WTC11 (cell line): Measurements from ENCODE around the gene ATP8B4. TPM values are rescaled to one million over a fixed set of nuclear protein-coding genes. Genes with fewer than 3 reads are reported as not detected.

ENCODE experiments used
- ATAC-seq: fragments of 200-7000 bp; cut with Tn5 transposase; 2 replicates; pipeline ENCODE4 v1.10.0; 2021; ENCODE audit warnings: mild to moderate bottlenecking, moderate library complexity
- CTCF ChIA-PET: fragments of 300-600 bp; sonication (Branson Sonifier 250); formaldehyde crosslinking; loops from one replicate; lab custom pipeline; 2021; ENCODE audit warnings: antibody characterized with exemption; lab: Charles Lee
- POLR2A ChIA-PET: fragments of 350-600 bp; sonication (Branson Sonifier 250); formaldehyde crosslinking; loops from one replicate; lab custom pipeline; 2021; ENCODE audit warnings: antibody characterized with exemption; lab: Charles Lee
- DNase-seq: peaks from one replicate; pipeline ENCODE4 v3.0.0; 2021; ENCODE audit warnings: low spot score
- H3K27ac Mint-ChIP-seq: 2 replicates; pipeline ENCODE4 v1.8.0; 2021; ENCODE audit warnings: mixed read lengths
- H3K27me3 Mint-ChIP-seq: 2 replicates; pipeline ENCODE4 v1.8.0; 2021; ENCODE audit warnings: low read depth, mild to moderate bottlenecking, moderate library complexity, mixed read lengths
- H3K36me3 Mint-ChIP-seq: 2 replicates; pipeline ENCODE4 v1.8.0; 2021; ENCODE audit warnings: mixed read lengths
- H3K4me1 Mint-ChIP-seq: 2 replicates; pipeline ENCODE4 v1.8.0; 2022; ENCODE audit warnings: mixed read lengths
- H3K4me3 Mint-ChIP-seq: 2 replicates; pipeline ENCODE4 v1.8.0; 2021; ENCODE audit warnings: mild to moderate bottlenecking, moderate library complexity, mixed read lengths
- H3K9me3 Mint-ChIP-seq: 2 replicates; pipeline ENCODE4 v1.8.0; 2021; ENCODE audit warnings: mixed read lengths
- EMX1 ChIP-seq: fragments of 250-450 bp; sonication (Bioruptor Pico); IDR thresholded peaks from 2 replicates; pipeline ENCODE4 v1.8.0; 2021; ENCODE audit warnings: mild to moderate bottlenecking
- FOXP1 ChIP-seq: sonication (generic); formaldehyde crosslinking; IDR thresholded peaks from 2 replicates; pipeline ENCODE4 v1.8.0; 2022; ENCODE audit warnings: missing genetic modification reagents, mild to moderate bottlenecking, moderate library complexity, borderline replicate concordance
- FOXP4 ChIP-seq: sonication (generic); formaldehyde crosslinking; IDR thresholded peaks from 2 replicates; pipeline ENCODE4 v1.8.0; 2022; ENCODE audit warnings: mild to moderate bottlenecking, missing genetic modification reagents
- IRF2 ChIP-seq: sonication (generic); formaldehyde crosslinking; IDR thresholded peaks from 2 replicates; pipeline ENCODE4 v1.8.0; 2022; ENCODE audit warnings: low read depth, missing genetic modification reagents, borderline replicate concordance
- MLX ChIP-seq: sonication (generic); formaldehyde crosslinking; IDR thresholded peaks from 2 replicates; pipeline ENCODE4 v1.8.1; 2023; ENCODE audit warnings: mild to moderate bottlenecking, missing genetic modification reagents, moderate library complexity
- MXD4 ChIP-seq: fragments of 250-450 bp; sonication (Bioruptor Pico); IDR thresholded peaks from 2 replicates; pipeline ENCODE4 v1.8.0; 2021; ENCODE audit warnings: mild to moderate bottlenecking, moderate library complexity, borderline replicate concordance
- NFYB ChIP-seq: sonication (generic); formaldehyde crosslinking; conservative IDR thresholded peaks from 2 replicates; pipeline ENCODE4 v1.8.0; 2022; ENCODE audit warnings: low read depth, missing genetic modification reagents
- NR1H2 ChIP-seq: sonication (generic); formaldehyde crosslinking; IDR thresholded peaks from 2 replicates; pipeline ENCODE4 v1.9.0; 2021; ENCODE audit warnings: mild to moderate bottlenecking, moderate library complexity, missing genetic modification reagents
- OVOL2 ChIP-seq: fragments of 250-450 bp; sonication (Bioruptor Pico); IDR thresholded peaks from 2 replicates; pipeline ENCODE4 v1.9.0; 2021; ENCODE audit warnings: mild to moderate bottlenecking, borderline replicate concordance
- RELA ChIP-seq: sonication (generic); formaldehyde crosslinking; IDR thresholded peaks from 2 replicates; pipeline ENCODE4 v1.8.1; 2022; ENCODE audit warnings: missing genetic modification reagents, mild to moderate bottlenecking, borderline replicate concordance
- SOX15 ChIP-seq: fragments of 250-450 bp; sonication (Bioruptor Pico); IDR thresholded peaks from 2 replicates; pipeline ENCODE4 v1.9.0; 2021; ENCODE audit warnings: mild to moderate bottlenecking
- STAT6 ChIP-seq: sonication (generic); formaldehyde crosslinking; conservative IDR thresholded peaks from 2 replicates; pipeline ENCODE4 v1.8.1; 2023; ENCODE audit warnings: mild to moderate bottlenecking, low read depth, missing genetic modification reagents, moderate library complexity
- TCF7 ChIP-seq: sonication (generic); formaldehyde crosslinking; IDR thresholded peaks from 2 replicates; pipeline ENCODE4 v1.8.0; 2022; ENCODE audit warnings: mild to moderate bottlenecking, low read depth, missing genetic modification reagents, moderate library complexity
- ZBTB21 ChIP-seq: sonication (generic); formaldehyde crosslinking; IDR thresholded peaks from 2 replicates; pipeline ENCODE4 v1.8.1; 2023; ENCODE audit warnings: mild to moderate bottlenecking, missing genetic modification reagents, borderline replicate concordance
- ZBTB43 ChIP-seq: sonication (generic); formaldehyde crosslinking; IDR thresholded peaks from 2 replicates; pipeline ENCODE4 v1.8.1; 2023; ENCODE audit warnings: mild to moderate bottlenecking, missing genetic modification reagents
- ZNF263 ChIP-seq: sonication (generic); formaldehyde crosslinking; IDR thresholded peaks from 2 replicates; pipeline ENCODE4 v1.8.1; 2022; ENCODE audit warnings: low read depth, mild to moderate bottlenecking, moderate library complexity, missing genetic modification reagents
- ZNF416 ChIP-seq: fragments of 250-450 bp; sonication (Bioruptor Pico); IDR thresholded peaks from 2 replicates; pipeline ENCODE4 v1.9.0; 2021; ENCODE audit warnings: mild to moderate bottlenecking, inconsistent platforms
- ZNF425 ChIP-seq: fragments of 250-450 bp; sonication (Bioruptor Pico); conservative IDR thresholded peaks from 2 replicates; pipeline ENCODE4 v1.9.0; 2021; ENCODE audit warnings: mild to moderate bottlenecking
- total RNA-seq: library from RNA; stranded (reverse); gene quantifications from 3 replicates; pipeline ENCODE4 v1.2.3, GENCODE V29; 2021
- TF ChIP-seq, protein P1 (sequence below): sonication (generic); formaldehyde crosslinking; IDR thresholded peaks from 2 replicates; pipeline ENCODE4 v1.8.1; 2023; ENCODE audit warnings: mild to moderate bottlenecking, missing genetic modification reagents, borderline replicate concordance
- TF ChIP-seq, protein P2 (sequence below): sonication (generic); formaldehyde crosslinking; IDR thresholded peaks from 2 replicates; pipeline ENCODE4 v1.8.1; 2022; ENCODE audit warnings: mild to moderate bottlenecking, missing genetic modification reagents, moderate library complexity, borderline replicate concordance

Gene ATP8B4
- total RNA-seq, 1 experiment from 2014 or later: 0.37 TPM

- ATAC-seq (no peak), DNase-seq (no peak)
- peaks cover 16% of the 10 kb centered on the region for H3K9me3 Mint-ChIP-seq
- TF ChIP-seq FOXP1 (no peak), ZNF425 (CRISPR knock-in tag) (no peak), MLX (CRISPR knock-in tag) (no peak), RELA (CRISPR knock-in tag) (no peak)
- no peaks in the 10 kb centered on the region for H3K4me1 Mint-ChIP-seq
- H3K4me3 Mint-ChIP-seq: no peak overlapping the region
- no peaks in the 10 kb centered on the region for H3K27me3 Mint-ChIP-seq
- peaks cover 15% of the 10 kb centered on the region for H3K36me3 Mint-ChIP-seq
- CTCF ChIA-PET: no interaction called here
- POLR2A ChIA-PET: no interaction called here
- no peak overlapping the region for H3K27ac Mint-ChIP-seq
Measured at GRCh38 chr15:50046867-50047266, 72.2 kb downstream of the ATP8B4 start.

- H3K36me3 Mint-ChIP-seq: peaks cover 18% of the 10 kb centered on the region
- CTCF ChIA-PET: no interaction called here
- no peak overlapping the region for H3K27ac Mint-ChIP-seq
Measured at GRCh38 chr15:50046159-50046558, 72.9 kb downstream of the ATP8B4 start.

More at GRCh38 chr15:50046159-50046558, 72.9 kb downstream of the ATP8B4 start:
- no peaks in the 10 kb centered on the region for H3K4me1 Mint-ChIP-seq
- no peak for ATAC-seq
- POLR2A ChIA-PET: interaction anchor here (0.6 kb wide), 1 partner anchor 165 kb away, joined by 3 read pairs; no protein-coding TSS in a partner anchor
- no peak for DNase-seq
- H3K9me3 Mint-ChIP-seq: peaks cover 20% of the 10 kb centered on the region
- H3K4me3 Mint-ChIP-seq: no peak overlapping the region
- TF ChIP-seq FOXP4 (CRISPR knock-in tag) (no peak), SOX15 (CRISPR knock-in tag) (no peak), ZBTB21 (no peak), ZBTB43 (CRISPR knock-in tag) (no peak), OVOL2 (CRISPR knock-in tag) (no peak), MLX (CRISPR knock-in tag) (no peak), EMX1 (CRISPR knock-in tag) (no peak), RELA (CRISPR knock-in tag) (no peak), MXD4 (CRISPR knock-in tag) (no peak), NR1H2 (no peak), ZNF263 (CRISPR knock-in tag) (no peak), STAT6 (CRISPR knock-in tag) (no peak), NFYB (CRISPR knock-in tag) (no peak), TCF7 (CRISPR knock-in tag) (no peak), ZNF416 (CRISPR knock-in tag) (no peak), IRF2 (no peak)
- TF ChIP-seq, protein P1, sequence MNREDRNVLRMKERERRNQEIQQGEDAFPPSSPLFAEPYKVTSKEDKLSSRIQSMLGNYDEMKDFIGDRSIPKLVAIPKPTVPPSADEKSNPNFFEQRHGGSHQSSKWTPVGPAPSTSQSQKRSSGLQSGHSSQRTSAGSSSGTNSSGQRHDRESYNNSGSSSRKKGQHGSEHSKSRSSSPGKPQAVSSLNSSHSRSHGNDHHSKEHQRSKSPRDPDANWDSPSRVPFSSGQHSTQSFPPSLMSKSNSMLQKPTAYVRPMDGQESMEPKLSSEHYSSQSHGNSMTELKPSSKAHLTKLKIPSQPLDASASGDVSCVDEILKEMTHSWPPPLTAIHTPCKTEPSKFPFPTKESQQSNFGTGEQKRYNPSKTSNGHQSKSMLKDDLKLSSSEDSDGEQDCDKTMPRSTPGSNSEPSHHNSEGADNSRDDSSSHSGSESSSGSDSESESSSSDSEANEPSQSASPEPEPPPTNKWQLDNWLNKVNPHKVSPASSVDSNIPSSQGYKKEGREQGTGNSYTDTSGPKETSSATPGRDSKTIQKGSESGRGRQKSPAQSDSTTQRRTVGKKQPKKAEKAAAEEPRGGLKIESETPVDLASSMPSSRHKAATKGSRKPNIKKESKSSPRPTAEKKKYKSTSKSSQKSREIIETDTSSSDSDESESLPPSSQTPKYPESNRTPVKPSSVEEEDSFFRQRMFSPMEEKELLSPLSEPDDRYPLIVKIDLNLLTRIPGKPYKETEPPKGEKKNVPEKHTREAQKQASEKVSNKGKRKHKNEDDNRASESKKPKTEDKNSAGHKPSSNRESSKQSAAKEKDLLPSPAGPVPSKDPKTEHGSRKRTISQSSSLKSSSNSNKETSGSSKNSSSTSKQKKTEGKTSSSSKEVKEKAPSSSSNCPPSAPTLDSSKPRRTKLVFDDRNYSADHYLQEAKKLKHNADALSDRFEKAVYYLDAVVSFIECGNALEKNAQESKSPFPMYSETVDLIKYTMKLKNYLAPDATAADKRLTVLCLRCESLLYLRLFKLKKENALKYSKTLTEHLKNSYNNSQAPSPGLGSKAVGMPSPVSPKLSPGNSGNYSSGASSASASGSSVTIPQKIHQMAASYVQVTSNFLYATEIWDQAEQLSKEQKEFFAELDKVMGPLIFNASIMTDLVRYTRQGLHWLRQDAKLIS: no peak
- TF ChIP-seq, protein P2, sequence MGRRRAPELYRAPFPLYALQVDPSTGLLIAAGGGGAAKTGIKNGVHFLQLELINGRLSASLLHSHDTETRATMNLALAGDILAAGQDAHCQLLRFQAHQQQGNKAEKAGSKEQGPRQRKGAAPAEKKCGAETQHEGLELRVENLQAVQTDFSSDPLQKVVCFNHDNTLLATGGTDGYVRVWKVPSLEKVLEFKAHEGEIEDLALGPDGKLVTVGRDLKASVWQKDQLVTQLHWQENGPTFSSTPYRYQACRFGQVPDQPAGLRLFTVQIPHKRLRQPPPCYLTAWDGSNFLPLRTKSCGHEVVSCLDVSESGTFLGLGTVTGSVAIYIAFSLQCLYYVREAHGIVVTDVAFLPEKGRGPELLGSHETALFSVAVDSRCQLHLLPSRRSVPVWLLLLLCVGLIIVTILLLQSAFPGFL (CRISPR knock-in tag): no peak
- TF ChIP-seq, all 79 proteins: peak for 0
- no peaks in the 10 kb centered on the region for H3K27me3 Mint-ChIP-seq
